ENCODE results near the gene DLGAP3. TPM values are rescaled to one million over a fixed set of nuclear protein-coding genes. Genes with fewer than 3 reads are reported as not detected.

DLGAP3 gene
- polyA plus RNA-seq, 2 of the 4 experiments (the other 2 are of a cell fraction) = 0.05 TPM; not detected in 1

- ChIA-PET POLR2A (no interaction called here), CTCF (interaction anchor here (1.2 to 3.4 kb wide), 2 partner anchors 10 to 11 kb away, joined by 4 to 22 read pairs; no protein-coding TSS in a partner anchor)
- DNase-seq (ENCODE audit: low read depth in 1 of 2, low spot score in 1 of 2) = no peak
- H3K27ac ChIP-seq = no peak overlapping the region
- no peak overlapping the region for H3K4me3 ChIP-seq
- TF ChIP-seq HEYL (CRISPR knock-in tag; IDR thresholded peaks at IDR 0.05) (no peak), ESRRA (IDR thresholded peaks at IDR 0.05; ENCODE audit: borderline replicate concordance, low read length) (no peak), BHLHE40 (IDR thresholded peaks at IDR 0.05; ENCODE audit: low read depth, low read length) (no peak), CEBPB (IDR thresholded peaks at IDR 0.05) (no peak), HOXB13 (CRISPR knock-in tag; IDR thresholded peaks at IDR 0.05; ENCODE audit: low read depth) (no peak), HOXA7 (CRISPR knock-in tag; IDR thresholded peaks at IDR 0.05) (no peak), FOXS1 (CRISPR knock-in tag; IDR thresholded peaks at IDR 0.05) (no peak), FOSL2 (IDR thresholded peaks at IDR 0.05) (no peak), FOSL2 (CRISPR knock-in tag; IDR thresholded peaks at IDR 0.05) (no peak), ZNF302 (CRISPR knock-in tag; IDR thresholded peaks at IDR 0.05) (no peak), TP53 (CRISPR knock-in tag; IDR thresholded peaks at IDR 0.05) (no peak), TFCP2L1 (CRISPR knock-in tag; IDR thresholded peaks at IDR 0.05) (no peak), EP300 (IDR thresholded peaks at IDR 0.05) (no peak)
- FAIRE-seq = no peak
- WGBS (ENCODE audit: missing lambda C conversion rate) = 52% methylated on average over 3 of the region's 3 CpGs
- ATAC-seq = no peak
- H3K4me1 ChIP-seq = no peaks in the 10 kb centered on the region
- H3K9me3 ChIP-seq = no peaks in the 10 kb centered on the region
- no peak overlapping the region for H3K4me2 ChIP-seq
Observed at GRCh38 chr1:34842073-34842472, 87.4 kb downstream of the DLGAP3 start.

DNA sequence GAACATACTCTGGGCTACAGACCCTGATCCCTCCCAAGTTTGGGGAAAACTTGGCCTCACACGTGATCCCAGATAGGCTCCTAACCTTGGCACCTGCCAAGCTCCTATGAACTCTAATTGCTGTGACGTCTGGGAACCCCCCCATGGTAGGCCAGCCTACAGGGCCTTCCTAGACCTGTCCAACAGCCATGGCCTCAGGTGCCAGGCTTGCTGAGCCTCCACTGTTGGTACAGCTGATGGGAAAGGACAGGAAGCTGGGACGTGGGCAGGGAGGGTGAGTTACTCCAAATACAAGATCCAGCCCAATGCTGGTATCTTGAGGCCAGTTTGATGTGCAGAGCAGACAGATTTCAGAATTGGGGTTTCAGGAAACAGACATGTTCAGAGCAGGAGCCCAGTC, 89.0 kb downstream of the DLGAP3 start:
- DNase-seq (ENCODE audit: low read depth in 1 of 2, low spot score in 1 of 2) = no peak
- Histone ChIP-seq H3K4me1 (no peaks in the 10 kb centered on the region), H3K4me2 (no peak overlapping the region), H3K4me3 (no peak overlapping the region), H3K27ac (no peak overlapping the region), H3K9me3 (no peaks in the 10 kb centered on the region)
- WGBS (ENCODE audit: missing lambda C conversion rate) = 90% methylated on average over 3 of the region's 3 CpGs
- ChIA-PET POLR2A (no interaction called here), CTCF (interaction anchor here (0.9 to 3.4 kb wide), 2 partner anchors 12 to 19 kb away, joined by 4 to 22 read pairs; partner anchors contain the start of gene SMIM12)
- TF ChIP-seq FOXS1 (CRISPR knock-in tag; IDR thresholded peaks at IDR 0.05) = no peak
- no peak for TF ChIP-seq ZFP36 (IDR thresholded peaks at IDR 0.05; ENCODE audit: borderline replicate concordance, partially characterized antibody)
- no peak for TF ChIP-seq JUN (IDR thresholded peaks at IDR 0.05)
- TF ChIP-seq SMC3 (IDR thresholded peaks at IDR 0.05) = no peak
- TF ChIP-seq, protein P1, sequence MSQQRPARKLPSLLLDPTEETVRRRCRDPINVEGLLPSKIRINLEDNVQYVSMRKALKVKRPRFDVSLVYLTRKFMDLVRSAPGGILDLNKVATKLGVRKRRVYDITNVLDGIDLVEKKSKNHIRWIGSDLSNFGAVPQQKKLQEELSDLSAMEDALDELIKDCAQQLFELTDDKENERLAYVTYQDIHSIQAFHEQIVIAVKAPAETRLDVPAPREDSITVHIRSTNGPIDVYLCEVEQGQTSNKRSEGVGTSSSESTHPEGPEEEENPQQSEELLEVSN (IDR thresholded peaks at IDR 0.05; ENCODE audit: borderline replicate concordance, low read depth) = no peak
- no peak for TF ChIP-seq CHD2 (IDR thresholded peaks at IDR 0.05; ENCODE audit: low read length, partially characterized antibody)
- no peak for TF ChIP-seq RAD21 (conservative IDR thresholded peaks at IDR 0.05 in 1 of 2, IDR thresholded peaks at IDR 0.05 in 1 of 2)
- TF ChIP-seq CBX8 (IDR thresholded peaks at IDR 0.05) = no peak
- FAIRE-seq = no peak
- ATAC-seq = no peak

- Histone ChIP-seq H3K4me1 (no peaks in the 10 kb centered on the region), H3K4me3 (no peak overlapping the region), H3K27ac (no peak overlapping the region), H3K9me3 (no peaks in the 10 kb centered on the region), H3K4me2 (no peak overlapping the region)
- no peak for DNase-seq (ENCODE audit: low read depth in 1 of 2, low spot score in 1 of 2)
- ATAC-seq = no peak
- POLR2A ChIA-PET = no interaction called here
- TF ChIP-seq NPAS2 (CRISPR knock-in tag; IDR thresholded peaks at IDR 0.05; ENCODE audit: borderline replicate concordance) (no peak), MAZ (IDR thresholded peaks at IDR 0.05; ENCODE audit: borderline replicate concordance, low read depth, low read length) (no peak), ESRRA (IDR thresholded peaks at IDR 0.05; ENCODE audit: borderline replicate concordance, low read length) (no peak), CBX2 (IDR thresholded peaks at IDR 0.05; ENCODE audit: borderline replicate concordance, low read depth) (no peak), RNF2 (IDR thresholded peaks at IDR 0.05; ENCODE audit: borderline replicate concordance, low read depth) (no peak), SMC3 (IDR thresholded peaks at IDR 0.05) (no peak), JUN (IDR thresholded peaks at IDR 0.05) (no peak)
- TF ChIP-seq, protein P2, sequence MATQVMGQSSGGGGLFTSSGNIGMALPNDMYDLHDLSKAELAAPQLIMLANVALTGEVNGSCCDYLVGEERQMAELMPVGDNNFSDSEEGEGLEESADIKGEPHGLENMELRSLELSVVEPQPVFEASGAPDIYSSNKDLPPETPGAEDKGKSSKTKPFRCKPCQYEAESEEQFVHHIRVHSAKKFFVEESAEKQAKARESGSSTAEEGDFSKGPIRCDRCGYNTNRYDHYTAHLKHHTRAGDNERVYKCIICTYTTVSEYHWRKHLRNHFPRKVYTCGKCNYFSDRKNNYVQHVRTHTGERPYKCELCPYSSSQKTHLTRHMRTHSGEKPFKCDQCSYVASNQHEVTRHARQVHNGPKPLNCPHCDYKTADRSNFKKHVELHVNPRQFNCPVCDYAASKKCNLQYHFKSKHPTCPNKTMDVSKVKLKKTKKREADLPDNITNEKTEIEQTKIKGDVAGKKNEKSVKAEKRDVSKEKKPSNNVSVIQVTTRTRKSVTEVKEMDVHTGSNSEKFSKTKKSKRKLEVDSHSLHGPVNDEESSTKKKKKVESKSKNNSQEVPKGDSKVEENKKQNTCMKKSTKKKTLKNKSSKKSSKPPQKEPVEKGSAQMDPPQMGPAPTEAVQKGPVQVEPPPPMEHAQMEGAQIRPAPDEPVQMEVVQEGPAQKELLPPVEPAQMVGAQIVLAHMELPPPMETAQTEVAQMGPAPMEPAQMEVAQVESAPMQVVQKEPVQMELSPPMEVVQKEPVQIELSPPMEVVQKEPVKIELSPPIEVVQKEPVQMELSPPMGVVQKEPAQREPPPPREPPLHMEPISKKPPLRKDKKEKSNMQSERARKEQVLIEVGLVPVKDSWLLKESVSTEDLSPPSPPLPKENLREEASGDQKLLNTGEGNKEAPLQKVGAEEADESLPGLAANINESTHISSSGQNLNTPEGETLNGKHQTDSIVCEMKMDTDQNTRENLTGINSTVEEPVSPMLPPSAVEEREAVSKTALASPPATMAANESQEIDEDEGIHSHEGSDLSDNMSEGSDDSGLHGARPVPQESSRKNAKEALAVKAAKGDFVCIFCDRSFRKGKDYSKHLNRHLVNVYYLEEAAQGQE (IDR thresholded peaks at IDR 0.05) = no peak
- TF ChIP-seq, protein P3, sequence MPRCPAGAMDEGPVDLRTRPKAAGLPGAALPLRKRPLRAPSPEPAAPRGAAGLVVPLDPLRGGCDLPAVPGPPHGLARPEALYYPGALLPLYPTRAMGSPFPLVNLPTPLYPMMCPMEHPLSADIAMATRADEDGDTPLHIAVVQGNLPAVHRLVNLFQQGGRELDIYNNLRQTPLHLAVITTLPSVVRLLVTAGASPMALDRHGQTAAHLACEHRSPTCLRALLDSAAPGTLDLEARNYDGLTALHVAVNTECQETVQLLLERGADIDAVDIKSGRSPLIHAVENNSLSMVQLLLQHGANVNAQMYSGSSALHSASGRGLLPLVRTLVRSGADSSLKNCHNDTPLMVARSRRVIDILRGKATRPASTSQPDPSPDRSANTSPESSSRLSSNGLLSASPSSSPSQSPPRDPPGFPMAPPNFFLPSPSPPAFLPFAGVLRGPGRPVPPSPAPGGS (IDR thresholded peaks at IDR 0.05) = no peak
- TF ChIP-seq, protein P4, sequence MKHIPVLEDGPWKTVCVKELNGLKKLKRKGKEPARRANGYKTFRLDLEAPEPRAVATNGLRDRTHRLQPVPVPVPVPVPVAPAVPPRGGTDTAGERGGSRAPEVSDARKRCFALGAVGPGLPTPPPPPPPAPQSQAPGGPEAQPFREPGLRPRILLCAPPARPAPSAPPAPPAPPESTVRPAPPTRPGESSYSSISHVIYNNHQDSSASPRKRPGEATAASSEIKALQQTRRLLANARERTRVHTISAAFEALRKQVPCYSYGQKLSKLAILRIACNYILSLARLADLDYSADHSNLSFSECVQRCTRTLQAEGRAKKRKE (CRISPR knock-in tag; IDR thresholded peaks at IDR 0.05; ENCODE audit: low read depth) = no peak
- CTCF ChIA-PET = interaction anchor here (3.4 kb wide), 1 partner anchor 12 kb away, joined by 22 read pairs; no protein-coding TSS in a partner anchor
- WGBS (ENCODE audit: missing lambda C conversion rate) = 69% methylated on average over 14 of the region's 14 CpGs
- no peak for FAIRE-seq
Observed at GRCh38 chr1:34839526-34840305, 89.7 kb downstream of the DLGAP3 start.

All from A549 (cell line).